GM18861 (cell line): ENCODE results near the gene FKBP5.
"Not testable (repeated sequence)": the region's sequence is repeated elsewhere in the genome, so short reads cannot be mapped to it uniquely, and the experiment has no call there.

ENCODE experiments used
- ATAC-seq: cut with Tn5 transposase; IDR thresholded peaks from one replicate; pipeline ENCODE4 v1.9.1; 2021; ENCODE audit not compliant: unreplicated experiment

FKBP5 gene

GRCh38 chr6:35592178-35592577, 96.5 kb downstream of the FKBP5 start:
- ATAC-seq = no peak

- no peak for ATAC-seq
Measured at GRCh38 chr6:35590622-35591066, 98.1 kb downstream of the FKBP5 start.

- ATAC-seq = no peak
Measured at GRCh38 chr6:35589904-35590303, 98.8 kb downstream of the FKBP5 start.

- no peak for ATAC-seq
Measured at GRCh38 chr6:35589201-35589739, 99.4 kb downstream of the FKBP5 start.

- ATAC-seq = no peak
Measured at GRCh38 chr6:35587167-35587566, 101.5 kb downstream of the FKBP5 start.

- no peak for ATAC-seq
Measured at GRCh38 chr6:35586542-35586941, 102.2 kb downstream of the FKBP5 start.

GRCh38 chr6:35585658-35586057, 103.1 kb downstream of the FKBP5 start:
- ATAC-seq = no peak

GRCh38 chr6:35583893-35584688, 104.6 kb downstream of the FKBP5 start:
- ATAC-seq = no peak

GRCh38 chr6:35582315-35582714, 106.4 kb downstream of the FKBP5 start:
- ATAC-seq = no peak

- ATAC-seq = no peak
Measured at GRCh38 chr6:35581633-35582032, 107.1 kb downstream of the FKBP5 start.

GRCh38 chr6:35580836-35581235, 107.9 kb downstream of the FKBP5 start:
- ATAC-seq = no peak

- ATAC-seq = no peak
Measured at GRCh38 chr6:35576682-35577081, 112.0 kb downstream of the FKBP5 start.

- no peak for ATAC-seq
Measured at GRCh38 chr6:35573495-35574110, 115.1 kb downstream of the FKBP5 start.

GRCh38 chr6:35570885-35571330, 117.8 kb downstream of the FKBP5 start:
- not testable (repeated sequence) for ATAC-seq

GRCh38 chr6:35569011-35569461, 119.7 kb downstream of the FKBP5 start:
- no peak for ATAC-seq

- ATAC-seq = no peak
Measured at GRCh38 chr6:35566794-35567193, 121.9 kb downstream of the FKBP5 start.

GRCh38 chr6:35564733-35565132, 124.0 kb downstream of the FKBP5 start:
- ATAC-seq = no peak

- no peak for ATAC-seq
Measured at GRCh38 chr6:35562060-35562459, 126.7 kb downstream of the FKBP5 start.

GRCh38 chr6:35561113-35561512, 127.6 kb downstream of the FKBP5 start:
- ATAC-seq = no peak

GRCh38 chr6:35558571-35558970, 130.1 kb downstream of the FKBP5 start:
- no peak for ATAC-seq

- no peak for ATAC-seq
Measured at GRCh38 chr6:35557239-35557638, 131.5 kb downstream of the FKBP5 start.

GRCh38 chr6:35554811-35555210, 133.9 kb downstream of the FKBP5 start:
- ATAC-seq = no peak
